DMS53 (cell line): ENCODE data around the gene MAPK4.
A peak's percentile ranks its signal among the peaks of the same experiment; 100 is the strongest.

Experiments used
- DNase-seq: peaks from one replicate; lab custom pipeline; 2025; lab: John Stamatoyannopoulos, UW

Gene MAPK4

DNA sequence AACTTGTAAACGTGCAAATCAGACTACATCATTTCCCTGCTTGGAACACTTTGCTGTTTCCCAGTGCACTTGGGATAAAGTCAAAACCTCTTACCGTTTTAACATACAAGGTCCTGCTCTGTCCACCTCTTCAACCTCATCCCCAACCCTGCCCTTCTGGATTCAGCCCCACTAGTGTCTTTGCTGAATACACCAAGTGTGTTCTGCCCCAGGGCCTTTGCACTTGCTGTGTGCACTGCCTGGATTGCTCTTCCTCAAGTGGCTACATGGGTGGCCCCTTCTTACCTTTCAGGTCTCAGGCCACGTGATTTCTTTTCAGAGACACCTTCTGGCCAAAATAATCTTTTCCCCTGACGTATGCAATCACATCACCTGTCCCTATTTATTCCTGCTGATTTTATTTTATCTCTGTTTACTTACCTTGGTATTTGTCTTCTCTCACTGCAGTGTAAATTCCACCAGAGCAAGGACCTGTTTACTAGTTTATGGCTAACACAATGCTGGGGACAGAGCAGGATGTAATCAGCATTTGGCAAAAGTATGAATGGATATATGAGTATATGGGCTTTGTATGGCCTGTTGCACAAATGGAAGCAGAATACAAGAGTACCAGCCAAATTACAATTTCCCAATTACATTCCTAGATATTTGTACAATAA lies 63.9 kb downstream of the MAPK4 start:
- no peak for DNase-seq

- no peak for DNase-seq
Measured at GRCh38 chr18:50624981-50625380, 65.1 kb downstream of the MAPK4 start.

GRCh38 chr18:50626317-50626716 lies 66.4 kb downstream of the MAPK4 start:
- DNase-seq = no peak

- DNase-seq = no peak
Measured at GRCh38 chr18:50627594-50628532, 68.0 kb downstream of the MAPK4 start.

DNA sequence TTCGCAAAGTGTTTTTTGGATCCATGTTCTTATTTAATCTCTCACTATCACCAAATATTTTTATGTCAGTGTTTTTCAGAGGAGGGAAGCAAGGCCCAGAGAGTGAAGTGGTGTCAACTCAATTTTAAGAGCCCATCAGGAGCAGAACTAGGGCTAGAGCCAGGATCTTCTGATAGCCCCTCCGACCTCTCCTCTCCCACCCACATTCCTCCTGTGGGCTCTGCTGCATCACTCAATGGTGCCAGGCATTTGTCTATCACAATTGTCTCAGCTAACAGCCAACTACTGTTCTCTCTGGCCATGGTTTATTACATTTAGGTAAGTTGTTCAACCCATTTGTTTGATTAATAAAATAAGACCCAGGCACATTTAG lies 68.6 kb downstream of the MAPK4 start:
- DNase-seq = no peak

- DNase-seq = no peak
Measured at GRCh38 chr18:50629148-50629631, 69.3 kb downstream of the MAPK4 start.

- no peak for DNase-seq
Measured at GRCh38 chr18:50630895-50631294, 71.0 kb downstream of the MAPK4 start.

- peak; percentile 21 for DNase-seq
Measured at GRCh38 chr18:50632895-50633515, 73.1 kb downstream of the MAPK4 start.

DNA sequence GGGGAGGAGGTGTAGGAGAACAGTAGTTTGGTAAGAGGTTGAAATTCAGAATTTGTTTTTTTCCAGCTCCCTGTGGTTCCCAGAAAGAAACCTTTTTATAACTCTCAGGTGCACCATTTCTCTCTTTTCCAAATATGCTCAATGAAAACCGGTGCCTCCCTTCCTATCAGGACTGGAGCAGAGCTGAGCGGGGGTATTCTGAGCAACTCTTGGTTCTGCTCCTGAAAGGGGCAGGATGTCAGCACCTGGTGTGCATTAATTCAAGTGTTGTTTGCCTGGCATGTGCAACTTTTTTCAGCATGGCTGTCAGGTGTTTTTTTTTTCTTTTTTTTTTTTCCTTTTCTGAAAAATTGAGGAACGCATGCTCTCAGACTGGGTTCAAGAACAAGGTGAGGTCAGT lies 74.1 kb downstream of the MAPK4 start:
- peak; percentile 54 for DNase-seq

GRCh38 chr18:50636366-50637057 lies 76.6 kb downstream of the MAPK4 start:
- DNase-seq = no peak

- no peak for DNase-seq
Measured at GRCh38 chr18:50638016-50638883, 78.4 kb downstream of the MAPK4 start.

DNA sequence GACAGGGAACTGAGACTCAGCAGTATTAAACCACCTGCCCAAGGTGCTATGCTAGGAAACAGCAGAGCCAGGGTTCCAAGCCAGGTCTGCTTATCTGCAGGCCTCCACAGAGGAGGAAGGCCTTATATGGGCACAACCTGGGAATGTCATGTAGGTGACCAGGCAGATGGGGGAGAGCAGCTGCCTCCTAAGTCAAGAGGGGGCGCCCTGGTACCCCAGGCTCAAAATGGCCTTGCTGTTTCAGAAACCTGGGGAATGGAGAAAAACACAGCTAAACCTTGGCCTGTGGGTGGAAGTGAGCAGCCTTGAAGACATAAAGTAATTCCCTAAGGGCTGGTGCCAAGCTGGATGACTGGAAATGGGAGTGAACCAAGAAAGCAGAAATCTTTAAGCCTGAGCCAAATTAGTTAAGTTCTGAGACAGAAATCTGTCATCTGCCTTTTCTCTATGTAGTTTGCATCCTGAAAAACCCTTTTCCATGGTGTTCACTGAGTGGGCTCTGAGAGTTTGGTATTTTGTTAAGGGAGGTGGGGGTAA lies 79.1 kb downstream of the MAPK4 start:
- peak; percentile 65 for DNase-seq

DNA sequence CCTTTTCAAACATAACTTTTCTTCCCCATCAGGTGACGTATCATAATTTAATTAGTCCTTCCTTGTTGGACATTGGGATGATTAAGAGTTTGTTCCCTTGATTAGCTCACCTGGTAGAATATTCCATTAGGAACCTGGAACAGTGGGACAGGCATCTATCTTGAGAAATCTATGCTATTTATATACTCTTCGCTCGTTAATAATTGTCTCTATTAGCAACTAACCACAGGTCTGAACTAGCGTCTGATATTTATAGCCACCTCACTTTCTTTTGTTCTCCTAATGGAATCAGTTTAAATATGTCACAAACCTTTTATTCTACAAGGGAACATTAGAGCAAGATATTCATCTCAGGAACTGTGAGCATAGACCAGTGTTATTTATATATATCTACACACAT lies 79.8 kb downstream of the MAPK4 start:
- no peak for DNase-seq

GRCh38 chr18:50642439-50642838 lies 82.6 kb downstream of the MAPK4 start:
- DNase-seq = no peak

- no peak for DNase-seq
Measured at GRCh38 chr18:50644146-50644545, 84.3 kb downstream of the MAPK4 start.

DNA sequence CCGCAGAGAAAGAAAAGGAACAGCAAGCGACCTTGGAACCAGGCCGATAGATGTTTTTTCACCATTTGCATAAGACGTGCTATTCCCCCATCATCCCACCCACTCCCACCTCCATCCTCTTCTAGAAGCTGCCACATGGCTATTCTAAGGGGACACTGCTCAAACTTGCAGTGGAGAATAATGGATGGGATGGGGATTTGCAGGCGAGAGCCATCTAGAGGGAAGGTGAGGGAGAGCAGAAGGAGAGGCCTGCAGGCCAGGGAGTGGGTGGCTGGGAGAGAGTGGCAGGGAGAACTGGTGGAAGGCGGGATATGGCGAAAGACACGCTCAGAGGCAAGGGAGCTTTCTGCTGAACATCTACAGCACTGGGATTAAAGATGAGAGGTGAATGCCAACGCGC lies 84.9 kb downstream of the MAPK4 start:
- peak; percentile 80 for DNase-seq

- DNase-seq = no peak
Measured at GRCh38 chr18:50647237-50647636, 87.3 kb downstream of the MAPK4 start.

GRCh38 chr18:50647792-50648191 lies 87.9 kb downstream of the MAPK4 start:
- no peak for DNase-seq

GRCh38 chr18:50649821-50650220 lies 89.9 kb downstream of the MAPK4 start:
- DNase-seq = no peak

DNA sequence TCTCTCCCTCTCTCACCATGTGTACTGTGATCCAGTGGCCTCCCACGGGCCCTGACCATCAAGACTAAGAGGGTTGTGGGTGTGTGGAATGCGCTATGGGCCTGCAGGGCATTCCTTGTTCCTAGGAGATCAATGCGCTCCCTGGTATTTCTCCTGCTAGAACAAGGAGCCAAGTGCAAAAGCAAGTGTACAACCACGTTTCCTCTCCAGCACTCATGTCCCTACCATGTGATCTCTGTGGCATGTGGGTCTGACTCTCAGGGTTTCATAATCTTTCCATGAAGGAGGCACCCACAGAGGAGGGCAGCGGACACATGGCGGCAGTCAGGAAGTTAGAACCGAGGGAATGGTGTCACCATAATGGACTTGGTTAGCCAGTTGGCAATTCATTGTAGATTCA lies 91.4 kb downstream of the MAPK4 start:
- DNase-seq = no peak
